Tibial nerve (tissue), 4 donors: ENCODE measurements around the gene BEX1. TPM values are rescaled to one million over a fixed set of nuclear protein-coding genes. Genes with fewer than 3 reads are reported as not detected.
"Not testable (repeated sequence)": the region's sequence is repeated elsewhere in the genome, so short reads cannot be mapped to it uniquely, and the experiment has no call there.

ENCODE experiments used
- DNase-seq, 2 donors: peaks; one replicate each; pipeline ENCODE4 v3.0.0-alpha.2; 2019; ENCODE audit warnings: low spot score in 2 of 2
- H3K27ac ChIP-seq, 4 donors: fragments of 200-600 bp; sonication (generic) in 3 of 4; one replicate each; pipeline ENCODE4 v1.5.1; 2017 to 2019; ENCODE audit warnings: mild to moderate bottlenecking in 1 of 4
- H3K27me3 ChIP-seq, 2 donors: fragments of 200-600 bp; sonication (generic) in 1 of 2; one replicate each; pipeline versions ENCODE4 v1.5.1 to v1.6.0; 2017 to 2019
- H3K36me3 ChIP-seq, 3 donors: fragments of 200-600 bp; sonication (generic); one replicate each; pipeline ENCODE4 v1.5.1; 2018 to 2019
- H3K4me1 ChIP-seq, 4 donors: fragments of 200-600 bp; sonication (generic) in 3 of 4; one replicate each; pipeline ENCODE4 v1.5.1; 2017 to 2019
- H3K4me3 ChIP-seq, 4 donors: fragments of 200-600 bp; sonication (generic) in 3 of 4; one replicate each; pipeline ENCODE4 v1.5.1; 2017 to 2019; ENCODE audit warnings: mild to moderate bottlenecking in 1 of 4, moderate library complexity in 1 of 4
- H3K9me3 ChIP-seq, 4 donors: fragments of 200-600 bp; sonication (generic) in 3 of 4; one replicate each; pipeline ENCODE4 v1.5.1; 2017 to 2019
- EP300 ChIP-seq, 2 donors: sonication (generic); formaldehyde crosslinking; IDR thresholded peaks; one replicate each; pipeline ENCODE4 v1.6.1; 2017; ENCODE audit warnings: antibody characterized with exemption in 2 of 2, mild to moderate bottlenecking in 1 of 2
- POLR2A ChIP-seq, 2 donors: fragments of 450-650 bp; IDR thresholded peaks; one replicate each; pipeline ENCODE4 v1.6.1; 2017; ENCODE audit warnings: antibody characterized with exemption in 2 of 2, mild to moderate bottlenecking in 2 of 2, moderate library complexity in 2 of 2
- WGBS, 2 donors: methylation state at CpG; one replicate each; pipeline ENCODE4 v1.1.5; 2018; 5-methylcytosine and 5-hydroxymethylcytosine counted together
- total RNA-seq, 4 donors: library from RNA; depleted of rRNA; stranded (reverse); fragments of >200 nt; gene quantifications; one replicate each; pipeline ENCODE4 v1.1.0, GENCODE V29; 2016
- TF ChIP-seq, protein P1 (sequence below), 5 experiments: fragments of 200-600 bp in 3 of 5; fragments of 450-650 bp in 2 of 5; sonication (generic) in 3 of 5; IDR thresholded peaks; one replicate each; pipeline ENCODE4 v1.5.1; 2016 to 2019; ENCODE audit warnings: antibody characterized with exemption in 5 of 5, mild to moderate bottlenecking in 3 of 5, moderate library complexity in 2 of 5

BEX1 gene
- total RNA-seq, 4 donors from 2014 or later = 0.90 to 1.7 TPM; not detected in 2

DNA sequence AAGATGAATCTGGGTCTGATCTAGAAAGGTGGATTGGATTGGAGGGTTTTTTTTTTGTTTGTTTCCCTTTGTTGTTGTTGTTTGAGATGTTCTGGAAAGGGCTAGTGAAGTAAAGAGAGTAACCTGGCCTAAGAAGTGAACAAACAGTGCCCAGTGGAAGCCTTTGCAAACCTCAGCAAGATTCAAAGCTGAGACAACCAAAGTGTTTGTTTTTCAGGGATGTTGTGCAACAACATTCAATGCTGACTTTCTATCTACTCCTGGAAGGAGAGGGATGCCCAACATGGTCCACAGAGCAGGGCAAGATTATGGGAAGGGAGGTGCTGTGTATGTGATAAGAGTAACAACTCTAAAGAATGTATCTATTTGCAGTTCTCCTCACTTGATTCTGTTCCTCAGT, 11.3 kb downstream of the BEX1 start:
- TF ChIP-seq EP300 (IDR thresholded peaks at IDR 0.05) (no peak), POLR2A (IDR thresholded peaks at IDR 0.05) (no peak)
- TF ChIP-seq, protein P1, sequence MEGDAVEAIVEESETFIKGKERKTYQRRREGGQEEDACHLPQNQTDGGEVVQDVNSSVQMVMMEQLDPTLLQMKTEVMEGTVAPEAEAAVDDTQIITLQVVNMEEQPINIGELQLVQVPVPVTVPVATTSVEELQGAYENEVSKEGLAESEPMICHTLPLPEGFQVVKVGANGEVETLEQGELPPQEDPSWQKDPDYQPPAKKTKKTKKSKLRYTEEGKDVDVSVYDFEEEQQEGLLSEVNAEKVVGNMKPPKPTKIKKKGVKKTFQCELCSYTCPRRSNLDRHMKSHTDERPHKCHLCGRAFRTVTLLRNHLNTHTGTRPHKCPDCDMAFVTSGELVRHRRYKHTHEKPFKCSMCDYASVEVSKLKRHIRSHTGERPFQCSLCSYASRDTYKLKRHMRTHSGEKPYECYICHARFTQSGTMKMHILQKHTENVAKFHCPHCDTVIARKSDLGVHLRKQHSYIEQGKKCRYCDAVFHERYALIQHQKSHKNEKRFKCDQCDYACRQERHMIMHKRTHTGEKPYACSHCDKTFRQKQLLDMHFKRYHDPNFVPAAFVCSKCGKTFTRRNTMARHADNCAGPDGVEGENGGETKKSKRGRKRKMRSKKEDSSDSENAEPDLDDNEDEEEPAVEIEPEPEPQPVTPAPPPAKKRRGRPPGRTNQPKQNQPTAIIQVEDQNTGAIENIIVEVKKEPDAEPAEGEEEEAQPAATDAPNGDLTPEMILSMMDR (IDR thresholded peaks at IDR 0.05) = no peak
- Histone ChIP-seq H3K4me1 (no peaks in the 10 kb centered on the region), H3K27me3 (peaks cover 0 to 15% of the 10 kb centered on the region in 2 donors), H3K4me3 (no peak overlapping the region), H3K36me3 (no peaks in the 10 kb centered on the region), H3K9me3 (no peaks in the 10 kb centered on the region), H3K27ac (no peak overlapping the region)
- DNase-seq = no peak

DNA sequence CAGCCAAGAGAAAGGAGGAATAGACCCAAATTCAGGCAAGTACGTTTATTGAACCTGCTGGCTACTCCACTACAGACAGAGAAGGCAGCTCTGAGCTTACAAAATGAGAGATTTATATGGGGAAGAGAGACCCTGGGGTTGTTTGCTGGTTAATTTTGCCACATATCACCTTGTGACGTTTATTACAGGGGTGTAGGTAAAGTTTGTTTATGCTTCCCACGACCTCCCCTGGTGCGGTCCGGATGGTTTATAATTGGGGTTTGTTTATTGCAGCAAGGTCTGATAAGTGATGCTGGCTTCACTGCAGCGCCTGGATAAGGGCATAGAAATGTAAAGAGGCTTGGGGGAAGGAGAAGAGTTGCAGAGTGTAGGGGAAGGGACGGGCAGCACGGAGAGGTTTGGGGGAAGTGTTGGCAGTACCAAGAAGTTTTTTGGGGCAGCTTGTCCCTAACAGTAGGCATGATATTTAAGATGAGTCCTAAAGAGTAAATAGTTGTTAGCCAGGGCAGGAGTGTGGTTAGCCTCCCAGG, 12.6 kb downstream of the BEX1 start:
- Histone ChIP-seq H3K27ac (no peak overlapping the region), H3K4me1 (no peaks in the 10 kb centered on the region), H3K4me3 (no peak overlapping the region), H3K27me3 (peaks cover 0 to 15% of the 10 kb centered on the region in 2 donors), H3K36me3 (no peaks in the 10 kb centered on the region), H3K9me3 (peaks cover 0 to 3% (median 0%) of the 10 kb centered on the region in 4 donors)
- TF ChIP-seq POLR2A (IDR thresholded peaks at IDR 0.05) (no peak), EP300 (IDR thresholded peaks at IDR 0.05) (no peak)
- TF ChIP-seq, protein P1 (IDR thresholded peaks at IDR 0.05) = no peak
- 5 to 36% methylated on average over 8 of the region's 8 CpGs for WGBS, 2 donors
- DNase-seq = no peak

DNA sequence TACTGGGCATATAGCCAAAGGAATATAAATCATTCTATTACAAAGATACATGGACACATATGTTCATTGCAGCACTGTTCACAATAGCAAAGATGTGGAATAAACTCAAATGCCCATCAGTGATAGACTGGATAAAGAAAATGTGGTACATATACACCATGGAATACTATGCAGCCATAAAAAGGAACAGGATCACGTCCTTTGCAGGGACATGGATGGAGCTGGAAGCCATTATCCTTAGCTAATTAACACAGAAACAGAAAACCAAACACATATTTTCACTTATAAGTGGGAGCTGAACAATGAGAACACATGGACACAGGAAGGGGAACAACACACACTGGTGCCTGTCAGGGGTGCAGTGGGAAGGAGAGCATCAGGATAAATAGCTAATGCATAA, 30.6 kb downstream of the BEX1 start:
- WGBS, 2 donors = 61 to 68% methylated on average over 1 of the region's 1 CpG
- H3K27me3 ChIP-seq, H3K27ac ChIP-seq, H3K4me1 ChIP-seq, DNase-seq, H3K9me3 ChIP-seq, H3K4me3 ChIP-seq, H3K36me3 ChIP-seq: not testable (repeated sequence)

DNA sequence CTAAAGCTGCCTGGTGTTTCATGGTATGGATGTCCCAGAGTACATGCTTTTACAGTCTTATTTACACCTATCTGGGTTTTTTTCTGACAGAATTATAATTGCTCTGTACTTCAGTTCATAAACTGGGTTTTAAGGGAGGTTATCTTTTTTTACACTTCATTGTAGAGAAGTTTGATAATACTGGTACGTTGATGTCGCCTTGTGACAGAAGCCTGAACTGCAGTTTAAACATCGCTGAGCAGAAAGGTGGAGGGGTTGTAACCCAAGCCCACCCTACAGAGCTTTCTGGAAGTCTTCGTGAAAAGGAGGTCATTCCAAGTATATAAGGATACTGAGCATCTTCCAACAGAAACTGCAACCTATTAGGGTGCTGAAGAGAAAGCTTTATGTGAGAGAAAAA, 46.4 kb downstream of the BEX1 start:
- Histone ChIP-seq H3K27ac (no peak overlapping the region), H3K9me3 (no peaks in the 10 kb centered on the region), H3K4me3 (no peak overlapping the region), H3K36me3 (no peaks in the 10 kb centered on the region), H3K27me3 (no peaks in the 10 kb centered on the region), H3K4me1 (no peaks in the 10 kb centered on the region)
- WGBS, 2 donors = 39 to 52% methylated on average over 4 of the region's 4 CpGs
- DNase-seq = no peak
- TF ChIP-seq, protein P1 (IDR thresholded peaks at IDR 0.05) = no peak
- TF ChIP-seq EP300 (IDR thresholded peaks at IDR 0.05) (no peak), POLR2A (IDR thresholded peaks at IDR 0.05) (no peak)

DNA sequence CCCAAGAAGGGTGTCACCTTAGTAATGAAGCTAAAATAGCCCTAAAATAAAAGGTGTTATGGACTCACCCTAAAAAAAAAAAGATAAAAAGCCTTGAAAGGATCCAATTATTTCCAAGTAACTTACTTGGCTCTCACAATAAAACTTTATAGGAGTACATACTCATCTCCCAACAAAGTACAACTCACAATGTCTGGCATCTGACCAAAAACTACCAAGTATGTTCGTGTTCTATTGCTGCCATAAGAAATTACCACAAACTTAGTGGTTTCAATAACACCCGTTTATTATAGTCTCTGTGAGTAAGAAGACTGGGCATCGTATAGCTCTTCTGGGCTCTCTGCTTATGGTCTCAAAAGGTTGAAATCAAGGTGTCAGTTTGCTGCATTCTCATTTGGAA, 51.0 kb downstream of the BEX1 start:
- H3K27ac ChIP-seq = no peak overlapping the region
- H3K27me3 ChIP-seq = no peaks in the 10 kb centered on the region
- TF ChIP-seq POLR2A (IDR thresholded peaks at IDR 0.05) (no peak), EP300 (IDR thresholded peaks at IDR 0.05) (no peak)
- TF ChIP-seq, protein P1 (IDR thresholded peaks at IDR 0.05) = no peak
- H3K36me3 ChIP-seq = no peaks in the 10 kb centered on the region
- 68 to 75% methylated on average over 3 of the region's 3 CpGs for WGBS, 2 donors
- no peak for DNase-seq
- no peak overlapping the region for H3K4me3 ChIP-seq
- H3K4me1 ChIP-seq = no peaks in the 10 kb centered on the region
- H3K9me3 ChIP-seq = no peaks in the 10 kb centered on the region

Other genes starting within 250 kb of the BEX1 start
- 1 to 10 TPM in 3 of 4 donors, not detected in 1; 1.4 to 3.3 (median 2.4) TPM for gene RAB40AL, start 126.9 kb downstream of the BEX1 start, total RNA-seq
- gene NXF3, start 29.0 kb upstream of the BEX1 start, total RNA-seq = 1 to 10 TPM in 1 of 4 donors, under 1 TPM in 3; 0.22 to 1.2 (median 0.71) TPM
- gene BEX4, start 150.9 kb upstream of the BEX1 start, total RNA-seq = 10 to 100 TPM; 25.3 to 39.3 (median 29.7) TPM
- 10 to 100 TPM; 39.9 to 69.1 (median 59.1) TPM for gene TCEAL8, start 191.0 kb upstream of the BEX1 start, total RNA-seq
- not detected for gene TCEAL5, start 212.6 kb upstream of the BEX1 start, total RNA-seq
- gene BEX2, start 246.8 kb upstream of the BEX1 start, total RNA-seq = 1 to 10 TPM in 2 of 4 donors, under 1 TPM in 1, not detected in 1; 0.87 to 4.8 (median 1.2) TPM